ENCODE results near the gene HSD11B2.

HSD11B2 gene

GRCh38 chr16:67391424-67392300, 39.3 kb upstream of the HSD11B2 start:
- TF ChIP-seq TAF1 (IDR thresholded peaks at IDR 0.05; ENCODE audit: borderline replicate concordance, insufficient read depth, low read length) (no peak), POLR2AphosphoS5 (IDR thresholded peaks at IDR 0.05; ENCODE audit: low read depth, low read length) (no peak), FOXP2 (optimal IDR thresholded peaks at IDR 0.05; ENCODE audit: borderline replicate concordance, extremely low read depth, extremely low read length, insufficient read depth) (no peak), SIN3A (IDR thresholded peaks at IDR 0.05; ENCODE audit: borderline replicate concordance, insufficient read depth, low read length) (no peak)
- TF ChIP-seq, protein P1, sequence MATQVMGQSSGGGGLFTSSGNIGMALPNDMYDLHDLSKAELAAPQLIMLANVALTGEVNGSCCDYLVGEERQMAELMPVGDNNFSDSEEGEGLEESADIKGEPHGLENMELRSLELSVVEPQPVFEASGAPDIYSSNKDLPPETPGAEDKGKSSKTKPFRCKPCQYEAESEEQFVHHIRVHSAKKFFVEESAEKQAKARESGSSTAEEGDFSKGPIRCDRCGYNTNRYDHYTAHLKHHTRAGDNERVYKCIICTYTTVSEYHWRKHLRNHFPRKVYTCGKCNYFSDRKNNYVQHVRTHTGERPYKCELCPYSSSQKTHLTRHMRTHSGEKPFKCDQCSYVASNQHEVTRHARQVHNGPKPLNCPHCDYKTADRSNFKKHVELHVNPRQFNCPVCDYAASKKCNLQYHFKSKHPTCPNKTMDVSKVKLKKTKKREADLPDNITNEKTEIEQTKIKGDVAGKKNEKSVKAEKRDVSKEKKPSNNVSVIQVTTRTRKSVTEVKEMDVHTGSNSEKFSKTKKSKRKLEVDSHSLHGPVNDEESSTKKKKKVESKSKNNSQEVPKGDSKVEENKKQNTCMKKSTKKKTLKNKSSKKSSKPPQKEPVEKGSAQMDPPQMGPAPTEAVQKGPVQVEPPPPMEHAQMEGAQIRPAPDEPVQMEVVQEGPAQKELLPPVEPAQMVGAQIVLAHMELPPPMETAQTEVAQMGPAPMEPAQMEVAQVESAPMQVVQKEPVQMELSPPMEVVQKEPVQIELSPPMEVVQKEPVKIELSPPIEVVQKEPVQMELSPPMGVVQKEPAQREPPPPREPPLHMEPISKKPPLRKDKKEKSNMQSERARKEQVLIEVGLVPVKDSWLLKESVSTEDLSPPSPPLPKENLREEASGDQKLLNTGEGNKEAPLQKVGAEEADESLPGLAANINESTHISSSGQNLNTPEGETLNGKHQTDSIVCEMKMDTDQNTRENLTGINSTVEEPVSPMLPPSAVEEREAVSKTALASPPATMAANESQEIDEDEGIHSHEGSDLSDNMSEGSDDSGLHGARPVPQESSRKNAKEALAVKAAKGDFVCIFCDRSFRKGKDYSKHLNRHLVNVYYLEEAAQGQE (IDR thresholded peaks at IDR 0.05; ENCODE audit: insufficient read depth in 1 of 2, low read depth in 2 of 2, low read length in 2 of 2): no peak

DNA sequence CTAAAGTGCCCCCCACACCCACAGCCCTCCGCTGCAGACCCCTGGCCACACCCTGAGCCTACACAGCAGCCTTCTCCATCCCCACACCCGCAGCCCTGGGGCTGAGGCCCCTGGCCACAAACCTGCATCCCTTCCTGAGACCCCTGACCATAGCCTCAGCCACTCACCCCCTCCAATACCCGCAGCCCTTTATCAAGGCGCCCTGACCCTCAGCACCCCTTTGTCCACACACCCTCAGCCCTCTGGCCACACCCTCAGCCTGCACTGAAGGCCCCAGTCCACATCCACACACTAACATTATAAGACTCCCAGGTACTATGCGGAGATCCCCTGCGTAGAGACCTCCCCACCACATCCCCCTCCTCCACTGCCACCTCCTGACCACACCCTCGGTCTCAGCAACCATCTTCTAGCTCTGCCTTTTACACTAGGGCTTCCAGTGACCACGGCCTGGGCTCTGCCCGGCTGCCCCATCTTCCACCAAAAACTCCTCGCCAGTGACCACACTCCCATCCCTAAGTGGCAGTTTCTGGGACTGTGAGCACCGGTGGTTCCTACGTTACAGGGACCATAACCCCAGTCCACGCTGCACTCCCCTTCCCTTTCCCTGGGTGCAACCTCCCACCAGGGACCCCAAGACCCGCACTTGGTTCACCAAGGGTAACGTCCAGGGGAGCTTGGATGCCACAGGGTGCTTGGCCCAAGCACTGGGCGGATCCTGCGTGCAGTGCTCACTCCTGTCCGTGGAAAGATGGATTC, 38.4 kb upstream of the HSD11B2 start:
- no peak for TF ChIP-seq POLR2AphosphoS5 (IDR thresholded peaks at IDR 0.05; ENCODE audit: low read depth, low read length)
- TF ChIP-seq, protein P1 (IDR thresholded peaks at IDR 0.05; ENCODE audit: insufficient read depth in 1 of 2, low read depth in 2 of 2, low read length in 2 of 2): no peak
- no peak for TF ChIP-seq SIN3A (IDR thresholded peaks at IDR 0.05; ENCODE audit: borderline replicate concordance, insufficient read depth, low read length)
- no peak for TF ChIP-seq FOXP2 (optimal IDR thresholded peaks at IDR 0.05; ENCODE audit: borderline replicate concordance, extremely low read depth, extremely low read length, insufficient read depth)
- no peak for TF ChIP-seq TAF1 (IDR thresholded peaks at IDR 0.05; ENCODE audit: borderline replicate concordance, insufficient read depth, low read length)

- TF ChIP-seq, protein P1 (IDR thresholded peaks at IDR 0.05; ENCODE audit: insufficient read depth in 1 of 2, low read depth in 2 of 2, low read length in 2 of 2): no peak
- TF ChIP-seq SIN3A (IDR thresholded peaks at IDR 0.05; ENCODE audit: borderline replicate concordance, insufficient read depth, low read length) (no peak), POLR2AphosphoS5 (IDR thresholded peaks at IDR 0.05; ENCODE audit: low read depth, low read length) (no peak), TAF1 (IDR thresholded peaks at IDR 0.05; ENCODE audit: borderline replicate concordance, insufficient read depth, low read length) (no peak), FOXP2 (optimal IDR thresholded peaks at IDR 0.05; ENCODE audit: borderline replicate concordance, extremely low read depth, extremely low read length, insufficient read depth) (no peak)
Observed at GRCh38 chr16:67393111-67393787, 37.7 kb upstream of the HSD11B2 start, which contains the start of gene TPPP3. TSS of gene TPPP3 (minus strand) at chr16:67393498. CDS start at chr16:67391111, 2,387 bp downstream.

DNA sequence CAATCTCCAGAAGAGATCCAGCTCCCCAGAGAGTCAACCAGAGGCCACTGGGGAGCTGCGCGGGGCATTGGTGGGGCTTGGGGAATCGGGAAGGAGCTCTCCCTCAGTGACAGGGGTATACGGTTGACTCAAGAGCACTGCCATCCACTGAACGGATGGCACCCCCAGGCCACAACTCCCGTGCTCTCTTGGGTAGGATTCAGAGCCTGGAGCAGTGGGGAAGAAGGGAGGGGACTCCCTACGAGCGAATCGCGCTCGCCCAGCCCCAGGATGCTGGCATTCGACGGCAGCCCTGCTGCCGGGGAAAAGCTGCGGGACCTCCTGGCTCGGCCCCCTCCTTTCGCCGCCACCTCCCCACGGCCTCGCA, 37.1 kb upstream of the HSD11B2 start:
- no peak for TF ChIP-seq POLR2AphosphoS5 (IDR thresholded peaks at IDR 0.05; ENCODE audit: low read depth, low read length)
- TF ChIP-seq FOXP2 (optimal IDR thresholded peaks at IDR 0.05; ENCODE audit: borderline replicate concordance, extremely low read depth, extremely low read length, insufficient read depth): no peak
- TF ChIP-seq, protein P1 (IDR thresholded peaks at IDR 0.05; ENCODE audit: insufficient read depth in 1 of 2, low read depth in 2 of 2, low read length in 2 of 2): no peak
- TF ChIP-seq TAF1 (IDR thresholded peaks at IDR 0.05; ENCODE audit: borderline replicate concordance, insufficient read depth, low read length): no peak
- no peak for TF ChIP-seq SIN3A (IDR thresholded peaks at IDR 0.05; ENCODE audit: borderline replicate concordance, insufficient read depth, low read length)

Data from PFSK-1 (cell line).